ENCODE data around the gene UBE2K. TPM values are rescaled to one million over a fixed set of nuclear protein-coding genes. Genes with fewer than 3 reads are reported as not detected.
A peak's percentile ranks its signal among the peaks of the same experiment; 100 is the strongest.
"Not testable (repeated sequence)": the region's sequence is repeated elsewhere in the genome, so short reads cannot be mapped to it uniquely, and the experiment has no call there.

Gene UBE2K
- total RNA-seq, 4 donors from 2014 or later = 28.7 to 38.8 (median 32.1) TPM

DNA sequence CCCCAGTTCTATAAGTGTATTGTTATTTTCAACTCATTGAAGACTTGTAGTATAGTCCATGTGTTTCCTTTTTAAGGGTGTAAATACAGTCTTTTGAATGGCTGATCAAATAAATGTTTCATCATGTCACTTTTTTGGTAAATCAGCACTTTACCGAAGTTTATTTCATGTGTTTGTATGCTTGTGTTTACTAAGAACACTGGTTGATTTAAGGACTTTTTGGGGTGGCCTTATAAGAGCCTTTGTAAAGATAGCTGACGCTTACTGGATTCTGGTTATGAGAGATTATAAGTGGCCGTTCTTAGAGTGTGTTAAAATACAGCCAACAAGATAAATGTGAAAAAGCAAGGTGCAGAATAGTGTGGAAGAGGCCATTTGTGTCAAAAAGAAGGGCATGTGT lies 2.6 kb downstream of the UBE2K start:
- Histone ChIP-seq H3K4me1 (peaks cover 32 to 35% of the 10 kb centered on the region in 2 donors), H3K9me3 (no peaks in the 10 kb centered on the region), H3K4me3 (peak overlapping the region; percentile 59 to 93 (median 84)), H3K36me3 (peaks cover 0 to 6% of the 10 kb centered on the region in 2 donors), H3K27ac (peak overlapping the region; percentile 87 to 97 (median 96)), H3K27me3 (no peaks in the 10 kb centered on the region)
- intact Hi-C loops (cut with DNase I; ENCODE audit: low total_unique reads) = loop anchor here (10.0 kb wide), 1 partner anchor 84 kb away; no protein-coding TSS in a partner anchor
- no peak for DNase-seq
- ATAC-seq = no peak
- in situ Hi-C loops (cut with MboI; ENCODE audit: low sequenced_read_pairs in 4 of 4) = no loop called here
- TF ChIP-seq POLR2A (IDR thresholded peaks at IDR 0.05) = no peak
- TF ChIP-seq, protein P1, sequence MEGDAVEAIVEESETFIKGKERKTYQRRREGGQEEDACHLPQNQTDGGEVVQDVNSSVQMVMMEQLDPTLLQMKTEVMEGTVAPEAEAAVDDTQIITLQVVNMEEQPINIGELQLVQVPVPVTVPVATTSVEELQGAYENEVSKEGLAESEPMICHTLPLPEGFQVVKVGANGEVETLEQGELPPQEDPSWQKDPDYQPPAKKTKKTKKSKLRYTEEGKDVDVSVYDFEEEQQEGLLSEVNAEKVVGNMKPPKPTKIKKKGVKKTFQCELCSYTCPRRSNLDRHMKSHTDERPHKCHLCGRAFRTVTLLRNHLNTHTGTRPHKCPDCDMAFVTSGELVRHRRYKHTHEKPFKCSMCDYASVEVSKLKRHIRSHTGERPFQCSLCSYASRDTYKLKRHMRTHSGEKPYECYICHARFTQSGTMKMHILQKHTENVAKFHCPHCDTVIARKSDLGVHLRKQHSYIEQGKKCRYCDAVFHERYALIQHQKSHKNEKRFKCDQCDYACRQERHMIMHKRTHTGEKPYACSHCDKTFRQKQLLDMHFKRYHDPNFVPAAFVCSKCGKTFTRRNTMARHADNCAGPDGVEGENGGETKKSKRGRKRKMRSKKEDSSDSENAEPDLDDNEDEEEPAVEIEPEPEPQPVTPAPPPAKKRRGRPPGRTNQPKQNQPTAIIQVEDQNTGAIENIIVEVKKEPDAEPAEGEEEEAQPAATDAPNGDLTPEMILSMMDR (IDR thresholded peaks at IDR 0.05 in 4 of 5, conservative IDR thresholded peaks at IDR 0.05 in 1 of 5) = no peak

DNA sequence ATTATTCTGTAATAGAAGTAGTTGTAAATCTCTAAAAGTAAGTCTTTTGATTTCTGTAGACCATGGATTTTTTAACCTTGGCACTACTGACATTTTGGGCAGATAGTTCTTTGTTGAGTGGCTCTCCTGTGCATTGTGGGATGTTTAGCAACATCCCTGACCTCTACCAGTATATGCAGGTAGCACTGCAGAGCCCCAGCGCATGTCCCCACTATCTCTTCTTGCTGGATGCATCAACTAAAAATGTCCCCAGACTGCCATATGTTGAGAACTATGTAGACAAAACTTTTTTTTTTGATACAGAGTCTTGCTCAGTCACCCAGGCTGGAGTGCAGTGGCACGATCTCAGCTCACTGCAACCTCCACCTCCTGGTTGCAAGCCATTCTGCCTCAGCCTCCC lies 4.8 kb downstream of the UBE2K start:
- ATAC-seq (no peak), DNase-seq (no peak)
- Histone ChIP-seq H3K4me1 (peaks cover 37 to 38% of the 10 kb centered on the region in 2 donors), H3K9me3 (no peaks in the 10 kb centered on the region), H3K36me3 (peaks cover 0 to 6% of the 10 kb centered on the region in 2 donors), H3K27me3 (no peaks in the 10 kb centered on the region), H3K4me3 (no peak overlapping the region), H3K27ac (no peak overlapping the region)
- no peak for TF ChIP-seq POLR2A (IDR thresholded peaks at IDR 0.05)
- TF ChIP-seq, protein P1 (IDR thresholded peaks at IDR 0.05 in 4 of 5, conservative IDR thresholded peaks at IDR 0.05 in 1 of 5) = no peak
- intact Hi-C loops (cut with DNase I; ENCODE audit: low total_unique reads) = loop anchor here (10.0 kb wide), 1 partner anchor 82 kb away; no protein-coding TSS in a partner anchor
- in situ Hi-C loops (cut with MboI; ENCODE audit: low sequenced_read_pairs in 4 of 4) = no loop called here

DNA sequence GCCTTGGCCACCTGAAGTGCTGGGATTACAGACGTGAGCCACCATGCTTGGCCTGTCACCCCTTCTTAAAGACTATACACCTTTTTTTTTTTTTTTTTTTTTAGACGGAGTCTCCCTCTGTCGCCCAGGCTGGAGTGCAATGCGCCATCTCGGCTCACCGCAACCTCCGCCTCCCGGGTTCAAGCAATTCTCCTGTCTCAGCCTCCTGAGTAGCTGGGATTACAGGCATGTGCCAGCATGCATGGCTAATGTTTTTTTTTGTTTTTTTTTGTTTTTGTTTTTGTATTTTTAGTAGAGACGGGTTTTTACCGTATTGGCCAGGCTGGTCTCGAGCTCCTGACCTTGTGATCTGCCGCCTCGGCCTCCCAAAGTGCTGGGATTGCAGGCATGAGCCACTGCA lies 6.9 kb downstream of the UBE2K start:
- H3K27ac ChIP-seq; H3K36me3 ChIP-seq; ATAC-seq; H3K27me3 ChIP-seq; in situ Hi-C loops (cut with MboI; ENCODE audit: low sequenced_read_pairs in 4 of 4); DNase-seq; H3K9me3 ChIP-seq; H3K4me3 ChIP-seq: not testable (repeated sequence)
- peaks cover 43 to 49% of the 10 kb centered on the region in 2 donors for H3K4me1 ChIP-seq
- intact Hi-C loops (cut with DNase I; ENCODE audit: low total_unique reads) = loop anchor here (10.0 kb wide), 1 partner anchor 80 kb away; no protein-coding TSS in a partner anchor

DNA sequence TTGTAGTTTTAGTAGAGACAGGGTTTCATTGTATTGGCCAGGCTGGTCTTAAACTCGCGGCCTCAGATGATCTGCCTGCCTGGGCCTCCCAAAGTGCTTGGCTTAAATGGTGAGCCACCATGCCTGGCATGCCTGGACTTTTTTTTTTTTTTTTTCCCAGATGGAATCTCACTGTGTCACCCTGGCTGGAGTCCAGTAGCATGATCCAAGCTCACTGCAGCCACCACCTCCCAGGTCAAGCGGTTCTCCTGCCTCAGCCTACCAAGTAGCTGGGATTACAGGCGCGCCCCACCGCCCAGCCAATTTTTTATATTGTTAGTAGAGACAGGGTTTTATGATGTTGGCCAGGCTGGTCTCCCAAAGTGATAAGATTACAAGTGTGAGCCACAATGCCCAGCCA lies 8.4 kb downstream of the UBE2K start:
- TF ChIP-seq, protein P1 (IDR thresholded peaks at IDR 0.05 in 4 of 5, conservative IDR thresholded peaks at IDR 0.05 in 1 of 5) = no peak
- no peak for TF ChIP-seq POLR2A (IDR thresholded peaks at IDR 0.05)
- no peaks in the 10 kb centered on the region for H3K27me3 ChIP-seq
- H3K36me3 ChIP-seq = peaks cover 0 to 6% of the 10 kb centered on the region in 2 donors
- peak overlapping the region; percentile 61 to 77 (median 73) for H3K27ac ChIP-seq
- H3K4me1 ChIP-seq = peaks cover 31 to 34% of the 10 kb centered on the region in 2 donors
- H3K4me3 ChIP-seq = no peak overlapping the region
- no peaks in the 10 kb centered on the region for H3K9me3 ChIP-seq
- DNase-seq (peak; percentile 52 to 77), ATAC-seq (peak; percentile 90 to 95)
- in situ Hi-C loops (cut with MboI; ENCODE audit: low sequenced_read_pairs in 4 of 4) = no loop called here
- intact Hi-C loops (cut with DNase I; ENCODE audit: low total_unique reads) = loop anchor here (10.0 kb wide), 1 partner anchor 78 kb away; no protein-coding TSS in a partner anchor

DNA sequence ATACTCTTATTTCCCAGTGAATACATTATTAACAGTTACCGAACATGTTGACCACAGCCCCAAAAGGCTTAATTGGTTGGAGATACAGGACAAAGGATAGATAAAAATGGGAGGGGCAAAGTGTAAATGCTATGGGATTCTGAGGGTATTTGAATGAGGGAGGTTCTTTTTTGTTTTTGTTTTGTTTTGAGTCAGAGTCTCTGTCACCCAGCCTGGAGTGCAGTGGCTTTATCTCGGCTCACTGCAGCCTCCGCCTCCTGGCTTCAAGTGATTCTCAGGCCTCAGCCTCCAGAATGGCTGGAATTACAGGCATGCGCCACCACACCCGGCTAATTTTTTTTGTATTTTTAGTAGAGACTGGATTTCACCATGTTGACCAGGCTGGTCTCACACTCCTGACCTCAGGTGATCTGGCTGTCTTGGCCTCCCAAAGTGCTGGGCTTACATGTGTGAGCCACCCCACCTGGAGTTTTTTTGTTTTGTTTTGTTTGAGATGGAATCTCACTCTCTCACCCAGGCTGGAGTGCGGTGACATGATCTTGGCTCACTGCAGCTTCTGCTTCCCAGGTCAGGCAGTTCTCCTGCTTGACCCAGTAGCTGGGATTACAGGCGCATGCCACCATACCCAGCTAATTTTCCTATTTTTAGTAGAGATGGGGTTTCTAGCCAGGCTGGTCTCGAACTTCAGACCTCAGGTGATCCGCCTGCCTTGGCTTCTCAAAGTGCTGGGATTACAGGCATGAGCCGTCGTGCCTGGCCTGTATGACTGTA lies 9.0 kb downstream of the UBE2K start:
- intact Hi-C loops (cut with DNase I; ENCODE audit: low total_unique reads) = loop anchor here (10.0 kb wide), 1 partner anchor 78 kb away; no protein-coding TSS in a partner anchor
- H3K4me1 ChIP-seq = peaks cover 30 to 32% of the 10 kb centered on the region in 2 donors
- peak overlapping the region; percentile 61 to 77 (median 73) for H3K27ac ChIP-seq
- H3K9me3 ChIP-seq = no peaks in the 10 kb centered on the region
- H3K27me3 ChIP-seq = no peaks in the 10 kb centered on the region
- TF ChIP-seq POLR2A (IDR thresholded peaks at IDR 0.05) = no peak
- TF ChIP-seq, protein P1 (IDR thresholded peaks at IDR 0.05 in 4 of 5, conservative IDR thresholded peaks at IDR 0.05 in 1 of 5) = no peak
- no peak for DNase-seq
- peak; percentile 32 to 39 for ATAC-seq
- in situ Hi-C loops (cut with MboI; ENCODE audit: low sequenced_read_pairs in 4 of 4) = no loop called here
- no peak overlapping the region for H3K4me3 ChIP-seq
- peaks cover 0 to 6% of the 10 kb centered on the region in 2 donors for H3K36me3 ChIP-seq
